Astrocyte of the hippocampus (primary cell): ENCODE data around the gene PRPH2.
"Not testable (repeated sequence)": the region's sequence is repeated elsewhere in the genome, so short reads cannot be mapped to it uniquely, and the experiment has no call there.

Source experiments
- DNase-seq: peaks from one replicate; pipeline ENCODE4 v3.0.0; 2011; ENCODE audit warnings: low read depth, low spot score

The PRPH2 gene

GRCh38 chr6:42742116-42742894, 19.9 kb upstream of the PRPH2 start:
- peak; percentile 42 for DNase-seq

DNA sequence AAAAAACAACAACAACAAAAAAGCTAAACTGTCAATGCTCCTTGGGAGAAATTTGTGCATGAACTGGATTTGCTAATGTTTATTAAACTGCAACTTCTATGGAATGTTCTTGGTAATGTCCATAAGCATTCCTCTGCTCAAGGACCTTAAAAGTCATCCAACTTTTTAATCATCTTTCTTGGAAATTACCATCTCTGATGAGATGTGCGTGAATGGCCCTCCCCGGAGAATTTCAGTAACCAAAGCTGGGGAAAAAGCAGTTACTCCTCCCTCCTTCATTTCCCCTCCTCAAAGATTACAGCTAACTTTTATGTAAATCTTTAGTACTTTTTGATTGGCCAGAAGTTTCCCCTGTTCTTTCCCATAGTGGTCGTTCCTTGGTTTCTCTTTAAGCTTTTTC, 18.3 kb upstream of the PRPH2 start:
- DNase-seq = no peak

- DNase-seq = no peak
Observed at GRCh38 chr6:42735976-42736375, 13.6 kb upstream of the PRPH2 start.

DNA sequence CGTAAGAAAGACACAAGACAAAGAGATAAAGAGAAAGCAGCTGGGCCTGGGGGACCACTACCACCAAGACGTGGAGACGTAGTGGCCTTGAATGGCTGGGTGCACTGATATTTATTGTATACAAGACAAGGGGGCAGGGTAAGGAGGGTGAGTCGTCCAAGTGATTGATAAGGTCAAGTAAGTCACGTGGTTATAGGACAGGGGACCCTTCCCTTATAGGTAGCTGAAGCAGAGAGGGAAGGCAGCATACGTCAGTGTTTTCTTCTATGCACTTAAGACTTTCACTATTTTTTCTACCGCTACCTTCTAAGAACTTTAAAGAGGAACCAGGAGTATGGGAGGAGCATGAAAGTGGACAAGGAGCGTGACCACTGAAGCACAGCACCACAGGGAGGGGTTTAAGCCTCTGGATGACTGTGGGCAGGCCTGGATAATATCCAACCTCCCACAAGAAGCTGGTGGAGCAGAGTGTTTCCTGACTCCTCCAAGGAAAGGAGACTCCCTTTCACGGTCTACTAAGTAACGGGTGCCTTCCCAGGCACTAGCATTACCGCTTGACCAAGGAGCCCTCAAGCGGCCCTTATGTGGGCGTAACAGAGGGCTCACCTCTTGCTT, 11.6 kb upstream of the PRPH2 start:
- DNase-seq = not testable (repeated sequence)

DNA sequence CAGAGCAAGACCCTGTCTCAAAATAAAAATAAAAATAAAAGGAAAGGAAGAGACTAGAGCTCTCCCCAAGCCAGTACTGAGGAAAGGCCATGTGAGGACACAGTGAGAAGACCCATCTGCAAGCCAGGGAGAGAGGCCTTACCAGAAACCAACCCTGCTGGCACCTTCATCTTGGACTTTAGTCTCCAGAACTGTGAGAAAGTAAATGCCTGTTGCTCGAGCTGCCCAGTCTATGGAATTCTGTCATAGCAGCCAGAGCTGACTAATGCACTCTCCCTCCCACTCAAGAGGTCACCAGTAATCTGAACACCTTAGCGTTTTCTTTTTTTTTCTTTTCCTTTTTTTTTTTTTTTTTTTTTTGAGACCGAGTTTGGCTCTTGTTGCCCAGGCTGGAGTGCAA, 7.3 kb upstream of the PRPH2 start:
- no peak for DNase-seq

DNA sequence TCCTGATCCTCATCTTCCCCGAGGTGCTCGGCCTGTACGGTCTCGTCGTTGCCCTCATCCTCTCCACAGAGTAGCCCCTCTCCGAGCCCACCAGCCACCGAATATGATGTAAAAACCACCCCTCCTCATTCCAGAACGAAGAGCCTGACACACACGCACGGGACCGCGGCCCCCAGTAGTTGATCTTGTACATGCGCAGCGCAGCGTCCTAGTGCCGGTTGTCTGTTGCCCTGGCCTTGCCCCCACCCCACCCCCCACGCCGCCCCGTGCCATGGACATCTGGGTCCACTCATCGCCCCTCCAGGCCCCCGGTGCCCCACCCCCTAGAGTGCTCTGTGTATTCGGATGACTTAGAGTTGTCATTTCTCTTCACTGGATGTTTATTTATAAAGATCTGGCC, 5.2 kb upstream of the PRPH2 start:
- no peak for DNase-seq

DNA sequence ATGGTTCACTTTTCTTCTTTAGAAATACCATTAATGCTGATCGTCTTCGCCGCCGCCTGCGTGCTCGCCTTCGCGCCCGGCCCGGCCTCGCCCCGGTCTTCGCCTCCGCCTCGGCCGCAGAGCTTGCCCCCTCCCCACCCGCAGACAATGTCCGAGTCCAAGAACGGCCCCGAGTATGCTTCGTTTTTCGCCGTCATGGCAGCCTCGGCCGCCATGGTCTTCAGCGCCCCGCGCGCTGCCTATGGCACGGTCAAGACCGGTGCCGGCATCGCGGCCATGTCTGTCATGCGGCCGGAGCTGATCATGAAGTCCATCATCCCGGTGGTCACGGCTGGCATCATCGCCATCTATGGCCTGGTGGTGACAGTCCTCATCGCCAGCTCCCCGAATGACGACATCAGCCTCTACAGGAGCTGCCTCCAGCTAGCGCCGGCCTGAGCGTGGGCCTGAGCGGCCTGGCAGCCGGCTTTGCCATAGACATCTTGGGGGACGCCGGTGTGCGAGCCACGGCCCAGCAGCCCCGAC, 4.8 kb upstream of the PRPH2 start:
- DNase-seq = peak; percentile 35

DNA sequence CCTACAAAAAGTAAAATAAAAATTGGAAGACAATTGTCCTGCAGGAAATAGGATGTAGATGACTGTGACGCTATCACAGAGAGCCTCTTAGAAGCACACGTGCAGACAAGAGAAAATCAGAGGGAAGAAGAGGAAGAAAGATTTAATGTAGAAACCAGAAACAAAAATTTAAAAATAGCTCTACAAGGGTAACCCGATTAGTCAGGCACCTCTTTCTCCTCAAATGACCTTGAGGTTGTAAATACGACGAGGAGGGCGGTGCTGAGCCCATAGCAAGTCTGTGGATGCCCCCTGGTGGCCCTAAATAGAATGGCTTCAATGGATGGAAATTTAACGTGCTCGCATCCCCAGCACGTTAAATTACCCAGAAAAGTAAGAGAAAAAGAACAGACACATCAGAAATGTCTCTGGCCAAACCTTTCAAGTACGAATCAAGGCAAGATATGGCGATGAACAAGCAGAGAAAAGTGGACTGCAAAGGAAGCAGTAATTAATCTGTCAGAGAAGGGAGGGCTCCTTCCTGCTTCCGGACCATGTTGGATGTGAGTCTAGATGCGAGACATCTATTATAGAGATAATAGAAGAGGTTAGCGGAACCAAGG, 4.2 kb upstream of the PRPH2 start:
- peak; percentile 92 for DNase-seq

DNA sequence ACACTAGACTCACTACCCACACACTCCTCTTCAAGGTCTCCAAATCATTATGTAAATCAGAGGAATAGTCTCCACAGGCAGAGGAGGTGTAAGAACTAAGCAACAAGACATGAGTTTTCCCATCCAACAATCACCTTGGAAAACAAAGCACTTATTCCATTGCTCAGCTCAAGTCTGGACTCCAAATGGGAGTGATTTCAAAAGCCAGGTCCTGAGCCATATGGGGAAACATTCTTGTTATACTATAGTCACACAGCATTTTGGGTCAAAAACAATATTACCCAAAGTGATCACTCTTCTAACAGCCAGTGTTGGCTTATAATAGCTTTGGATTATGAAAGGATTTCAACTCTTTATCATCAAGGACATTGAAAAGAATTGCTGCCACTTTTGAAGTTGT, 3.6 kb upstream of the PRPH2 start:
- DNase-seq = no peak

DNA sequence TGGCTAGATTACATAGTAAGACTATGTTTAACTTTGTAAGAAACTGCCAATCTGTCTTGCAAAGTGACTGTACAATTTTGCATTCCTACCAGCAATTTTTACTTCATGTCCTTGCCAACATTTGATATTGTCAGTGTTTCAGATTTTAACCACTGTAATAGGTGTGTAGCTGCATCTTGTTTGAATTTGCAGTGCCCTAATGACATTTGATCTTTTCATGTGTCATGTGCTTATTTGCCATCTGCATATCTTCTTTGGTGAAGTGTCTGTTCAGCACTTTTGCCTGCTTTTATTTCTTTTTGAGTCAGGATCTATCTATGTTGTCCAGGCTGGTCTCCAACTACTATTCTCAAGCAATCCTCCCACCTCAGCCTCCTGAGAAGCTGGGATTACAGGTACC, 2.4 kb upstream of the PRPH2 start:
- DNase-seq = no peak

- peak; percentile 64 for DNase-seq
Observed at GRCh38 chr6:42720739-42721138, 1.7 kb downstream of the PRPH2 start.

- no peak for DNase-seq
Observed at GRCh38 chr6:42715871-42716270, 6.5 kb downstream of the PRPH2 start.

DNA sequence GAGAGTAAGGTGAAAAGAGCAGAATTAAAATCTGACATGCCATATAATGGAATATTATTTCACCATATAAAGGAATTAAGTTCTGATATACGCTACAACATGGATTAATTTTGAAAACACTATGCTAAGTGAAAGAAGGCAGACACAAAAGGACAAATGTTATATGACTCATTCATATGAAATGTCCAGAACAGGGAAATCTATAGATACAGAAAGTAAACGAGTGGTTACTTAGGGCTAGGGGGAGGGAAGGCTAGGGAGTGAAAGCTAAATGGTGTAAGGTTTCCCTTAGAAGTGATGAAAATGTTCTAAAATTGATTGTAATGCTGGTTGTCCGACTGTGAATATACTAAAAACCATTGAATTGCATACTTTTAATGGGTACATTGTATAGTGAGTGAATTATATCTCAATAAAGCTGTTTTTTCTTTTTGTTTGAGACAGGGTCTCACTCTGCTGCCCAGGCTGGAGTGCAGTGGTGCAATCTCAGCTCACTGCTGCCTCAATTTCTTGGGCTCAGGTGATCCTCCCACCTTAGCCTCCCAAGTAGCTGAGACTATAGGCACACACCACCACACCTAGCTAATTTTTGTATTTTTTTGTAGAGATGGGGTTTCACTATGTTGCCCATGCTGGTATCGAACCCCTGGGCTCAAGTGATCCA, 8.2 kb downstream of the PRPH2 start:
- peak; percentile 21 for DNase-seq

DNA sequence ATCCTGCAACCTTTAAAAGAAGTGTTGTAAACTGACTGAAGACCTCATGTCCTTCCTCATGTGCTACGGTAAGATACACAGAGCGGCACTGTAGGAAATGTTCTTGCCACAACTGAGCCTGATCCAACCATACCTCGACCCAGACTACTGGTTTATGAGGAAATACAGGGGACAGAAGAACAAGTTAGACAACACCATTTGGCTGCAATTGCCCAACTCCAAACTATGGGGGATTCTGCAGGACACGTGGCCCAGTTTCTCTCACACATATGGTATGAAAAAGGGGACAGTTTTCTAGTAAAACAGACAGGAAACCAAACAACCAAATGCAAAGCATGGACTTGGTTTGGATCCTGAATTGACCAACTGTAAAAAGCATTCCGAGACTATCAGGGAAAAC, 10.5 kb downstream of the PRPH2 start:
- no peak for DNase-seq

GRCh38 chr6:42710316-42710715, 12.1 kb downstream of the PRPH2 start:
- DNase-seq = peak; percentile 86

DNA sequence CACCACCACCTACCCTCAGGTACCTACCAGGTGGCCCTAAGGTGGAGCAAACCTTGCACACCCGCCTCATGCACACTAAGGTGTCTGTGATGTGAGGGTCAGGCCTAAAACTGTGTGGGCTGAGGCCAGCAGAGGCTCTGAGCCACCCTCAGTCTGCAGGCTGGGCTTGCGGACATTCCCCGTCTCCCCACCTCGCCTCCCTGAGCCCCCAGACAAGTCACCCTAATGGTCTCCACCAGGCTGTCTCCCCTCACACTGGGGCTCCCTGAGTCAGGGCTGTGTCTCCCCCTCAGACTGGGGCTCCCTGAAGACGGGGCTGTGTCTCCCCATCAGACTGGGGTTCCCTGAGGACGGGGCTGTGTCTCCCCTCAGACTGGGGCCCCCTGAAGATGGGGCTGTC, 12.5 kb downstream of the PRPH2 start:
- DNase-seq = no peak

DNA sequence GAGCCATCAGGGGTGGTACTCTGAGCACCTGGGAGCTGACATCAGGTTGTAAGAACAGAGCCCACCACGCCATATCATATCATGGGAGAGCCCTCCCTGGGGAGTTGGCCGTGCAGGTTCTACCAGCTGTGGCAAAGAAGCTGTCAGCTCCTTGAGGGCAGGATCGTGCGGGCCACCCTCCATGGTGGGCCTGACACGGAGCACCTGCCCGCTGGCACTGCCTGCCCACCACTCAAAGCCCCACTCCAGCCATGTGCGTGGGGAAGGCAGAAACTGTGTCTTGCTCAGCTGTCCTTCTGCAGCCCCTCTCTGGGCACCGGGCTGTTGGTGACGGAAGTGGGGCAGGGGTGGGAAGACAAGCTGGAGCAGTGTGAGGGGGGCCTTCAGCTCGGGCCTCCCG, 14.3 kb downstream of the PRPH2 start:
- DNase-seq = no peak

DNA sequence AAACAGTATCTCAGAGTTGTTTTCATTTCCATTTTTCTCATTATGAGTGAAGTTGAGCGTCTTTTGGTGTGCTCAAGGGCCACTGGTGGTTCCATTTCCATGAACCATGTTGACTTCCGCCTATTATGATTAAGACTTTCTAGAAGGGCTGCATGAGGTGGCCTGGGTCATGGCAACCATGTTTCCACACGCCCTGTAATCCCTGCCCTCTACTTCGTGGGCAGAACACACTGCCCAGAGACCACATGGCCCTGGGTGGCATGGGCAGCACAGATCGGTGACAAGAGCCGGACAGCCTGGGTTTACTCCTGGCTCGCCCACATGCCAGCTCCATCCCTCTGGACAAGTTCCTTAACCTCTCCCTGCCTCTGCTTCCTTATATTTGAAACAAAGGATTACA, 14.8 kb downstream of the PRPH2 start:
- no peak for DNase-seq

DNA sequence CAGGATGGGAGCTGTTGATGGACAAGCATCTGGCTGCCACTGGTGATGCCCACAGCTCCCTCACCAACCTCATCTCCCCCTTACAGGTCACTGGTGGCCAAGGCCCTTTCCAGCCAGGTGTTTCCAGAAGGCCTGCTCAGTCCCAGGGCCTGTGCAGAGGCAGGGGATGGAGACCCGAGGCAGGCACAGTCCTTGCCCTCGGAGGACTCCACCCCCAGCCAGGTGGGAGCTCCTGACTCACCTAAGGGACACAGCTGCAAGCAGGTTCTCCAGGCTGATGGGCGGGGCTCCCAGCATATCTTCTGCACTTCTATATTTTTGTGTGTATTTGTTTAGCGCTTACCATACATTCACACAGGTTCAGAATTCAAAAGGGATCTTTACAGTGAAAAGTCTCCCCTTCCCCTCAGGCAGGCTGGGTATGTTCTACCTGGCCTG, 17.4 kb downstream of the PRPH2 start:
- DNase-seq = no peak

GRCh38 chr6:42704251-42704936, 18.0 kb downstream of the PRPH2 start:
- DNase-seq = no peak

GRCh38 chr6:42702786-42703185, 19.6 kb downstream of the PRPH2 start:
- not testable (repeated sequence) for DNase-seq

- DNase-seq = peak; percentile 39
Observed at GRCh38 chr6:42702200-42702599, 20.2 kb downstream of the PRPH2 start.
